SK-N-SH (cell line): ENCODE data around the gene RBBP7. TPM values are rescaled to one million over a fixed set of nuclear protein-coding genes. Genes with fewer than 3 reads are reported as not detected.

Experiments used
- CTCF ChIA-PET: fragments of 300-600, 350-600 bp; formaldehyde crosslinking; extraction: SDS; loops from one replicate; lab custom pipeline; 2021; lab: Yijun Ruan, JAX
- POLR2A ChIA-PET: fragments of 350-600 bp; sonication (Branson Sonifier 250); formaldehyde crosslinking; extraction: SDS; loops from one replicate; lab custom pipeline; 2020; ENCODE audit warnings: antibody characterized with exemption, inconsistent platforms; lab: Yijun Ruan, JAX
- DNase-seq: peaks from one replicate; pipeline ENCODE4 v3.0.0; 2012
- H2AFZ ChIP-seq: fragments of 200-600 bp; sonication (generic); 2 replicates; pipeline ENCODE4 v1.8.1; 2016; ENCODE audit warnings: antibody characterized with exemption, mild to moderate bottlenecking, low read depth
- H3F3A ChIP-seq: fragments of 200-600 bp; sonication (generic); replicated peaks from 2 replicates; pipeline ENCODE3; 2016; ENCODE audit warnings: antibody characterized with exemption, mild to moderate bottlenecking; ENCODE audit not compliant: insufficient read depth
- H3K27ac ChIP-seq, 2 experiments: fragments of 200-500 bp in 1 of 2; fragments of 200-600 bp in 1 of 2; sonication (Bioruptor generic) in 1 of 2; sonication (generic), shearing (Covaris generic) in 1 of 2; 2 replicates each; pipeline versions ENCODE4 v1.5.1 to v1.6.1; 2014 to 2016; ENCODE audit warnings: low read depth in 2 of 2, inconsistent platforms in 1 of 2, low read length in 1 of 2, mild to moderate bottlenecking in 1 of 2, mixed read lengths in 1 of 2
- H3K27me3 ChIP-seq: fragments of 200-600 bp; sonication (generic), shearing (Covaris generic); 2 replicates; pipeline ENCODE4 v1.6.1; 2016; ENCODE audit warnings: mixed run types; ENCODE audit not compliant: insufficient read depth
- H3K36me3 ChIP-seq, 2 experiments: fragments of 200-500 bp in 1 of 2; fragments of 200-600 bp in 1 of 2; sonication (Bioruptor generic) in 1 of 2; sonication (generic) in 1 of 2; replicated peaks in 1 of 2; 2 replicates each; pipeline versions ENCODE3 to v1.5.1; 2014 to 2016; ENCODE audit warnings: low read length in 1 of 2, mild to moderate bottlenecking in 1 of 2; ENCODE audit not compliant: insufficient read depth in 2 of 2, control insufficient read depth in 1 of 2
- H3K4me1 ChIP-seq, 2 experiments: fragments of 200-500 bp in 1 of 2; fragments of 200-600 bp in 1 of 2; sonication (Bioruptor generic) in 1 of 2; sonication (generic), shearing (Covaris generic) in 1 of 2; 2 replicates each; pipeline versions ENCODE4 v1.5.1 to v1.6.1; 2014 to 2016; ENCODE audit warnings: low read depth in 1 of 2, low read length in 1 of 2, mixed run types in 1 of 2; ENCODE audit not compliant: insufficient read depth in 2 of 2, control insufficient read depth in 1 of 2
- H3K4me2 ChIP-seq: fragments of 200-600 bp; sonication (generic), shearing (Covaris generic); 2 replicates; pipeline ENCODE4 v1.6.1; 2017; ENCODE audit warnings: mixed run types
- H3K4me3 ChIP-seq, 2 experiments: fragments of 200-500 bp in 1 of 2; fragments of 200-600 bp in 1 of 2; sonication (Bioruptor generic) in 1 of 2; sonication (generic), shearing (Covaris generic) in 1 of 2; 2 replicates each; pipeline versions ENCODE4 v1.5.1 to v1.8.1; 2014 to 2016; ENCODE audit warnings: low read depth in 2 of 2, inconsistent platforms in 1 of 2, low read length in 1 of 2, mild to moderate bottlenecking in 1 of 2, mixed read lengths in 1 of 2, moderate library complexity in 1 of 2
- H3K79me2 ChIP-seq: fragments of 200-600 bp; sonication (generic); 2 replicates; pipeline ENCODE4 v1.8.1; 2017; ENCODE audit warnings: mild to moderate bottlenecking; ENCODE audit not compliant: insufficient read depth
- H3K9ac ChIP-seq: fragments of 200-600 bp; sonication (generic); 2 replicates; pipeline ENCODE4 v1.6.1; 2017; ENCODE audit warnings: mixed run types
- H3K9me2 ChIP-seq: fragments of 200-600 bp; sonication (generic); 2 replicates; pipeline ENCODE4 v1.6.1; 2017; ENCODE audit warnings: mixed run types
- H3K9me3 ChIP-seq: fragments of 200-600 bp; sonication (generic); 2 replicates; pipeline ENCODE4 v1.6.1; 2017; ENCODE audit warnings: mixed run types, mild to moderate bottlenecking, moderate library complexity
- H4K20me1 ChIP-seq: fragments of 200-600 bp; sonication (generic); 2 replicates; pipeline ENCODE4 v1.6.1; 2017; ENCODE audit warnings: mild to moderate bottlenecking, mixed run types; ENCODE audit not compliant: insufficient read depth
- CHD2 ChIP-seq: fragments of 150-350 bp; IDR thresholded peaks from 2 replicates; pipeline ENCODE4 v1.6.1; 2018; ENCODE audit warnings: low read length; ENCODE audit not compliant: partially characterized antibody
- ELF1 ChIP-seq: IDR thresholded peaks from 2 replicates; pipeline ENCODE4 v1.4.0; 2012
- EP300 ChIP-seq, 2 experiments: IDR thresholded peaks; 2 replicates each; pipeline versions ENCODE4 v1.4.0 to v1.6.1; 2012; ENCODE audit warnings: borderline replicate concordance in 1 of 2, low read depth in 1 of 2, low read length in 1 of 2
- EZH2phosphoT487 ChIP-seq: fragments of 200-600 bp; sonication (generic); IDR thresholded peaks from 2 replicates; pipeline ENCODE4 v1.6.1; 2017; ENCODE audit warnings: low read depth, mixed run types, mild to moderate bottlenecking, antibody characterized with exemption, moderate library complexity, borderline replicate concordance
- FOXJ3 ChIP-seq: sonication (generic); formaldehyde crosslinking; IDR thresholded peaks from 2 replicates; pipeline ENCODE4 v1.5.1; 2020; ENCODE audit warnings: mild to moderate bottlenecking, missing genetic modification reagents
- FOXM1 ChIP-seq: IDR thresholded peaks from 2 replicates; pipeline ENCODE4 v1.4.0; 2012; ENCODE audit warnings: low read depth, mild to moderate bottlenecking
- GATA2 ChIP-seq: sonication (generic); formaldehyde crosslinking; IDR thresholded peaks from 2 replicates; pipeline ENCODE4 v1.5.0; 2020; ENCODE audit warnings: mild to moderate bottlenecking, missing genetic modification reagents
- NRF1 ChIP-seq: IDR thresholded peaks from 2 replicates; pipeline ENCODE4 v1.6.1; 2012; ENCODE audit warnings: low read depth, mild to moderate bottlenecking, low read length
- RAD21 ChIP-seq: IDR thresholded peaks from 2 replicates; pipeline ENCODE4 v1.6.1; 2012; ENCODE audit warnings: mild to moderate bottlenecking, low read length
- RCOR1 ChIP-seq: fragments of 150-350 bp; IDR thresholded peaks from 2 replicates; pipeline ENCODE4 v1.6.1; 2017; ENCODE audit warnings: antibody characterized with exemption, low read length
- RFX5 ChIP-seq: IDR thresholded peaks from 2 replicates; pipeline ENCODE4 v1.6.1; 2012; ENCODE audit warnings: mild to moderate bottlenecking, improper control_type of control experiment, low read length
- RXRA ChIP-seq: IDR thresholded peaks from 2 replicates; pipeline ENCODE4 v1.4.0; 2012; ENCODE audit warnings: low read depth, mild to moderate bottlenecking, borderline replicate concordance
- SIN3A ChIP-seq: IDR thresholded peaks from 2 replicates; pipeline ENCODE4 v1.6.1; 2012; ENCODE audit warnings: low read depth, mild to moderate bottlenecking, low read length, moderate library complexity, borderline replicate concordance
- SMC3 ChIP-seq: IDR thresholded peaks from 2 replicates; pipeline ENCODE4 v1.6.1; 2012; ENCODE audit warnings: low read depth, low read length, improper control_type of control experiment
- TCF12 ChIP-seq: IDR thresholded peaks from 2 replicates; pipeline ENCODE4 v1.4.0; 2012
- TEAD4 ChIP-seq: IDR thresholded peaks from 2 replicates; pipeline ENCODE4 v1.4.0; 2012; ENCODE audit warnings: mild to moderate bottlenecking, borderline replicate concordance; ENCODE audit not compliant: insufficient read depth
- WGBS: methylation state at CpG from one replicate; pipeline ENCODE4 v1.1.6; 2017; ENCODE audit warnings: low lambda C conversion rate; 5-methylcytosine and 5-hydroxymethylcytosine counted together
- polyA plus RNA-seq, 3 experiments: library from polyadenylated mRNA; depleted of rRNA; stranded (reverse); fragments of >200 nt; gene quantifications; 2 replicates each; pipeline ENCODE4 v1.2.3, GENCODE V29; 2012
- TF ChIP-seq, protein P1 (sequence below): IDR thresholded peaks from 2 replicates; pipeline ENCODE4 v1.4.0; 2012; ENCODE audit warnings: low read depth
- TF ChIP-seq, protein P2 (sequence below): fragments of 150-350 bp; IDR thresholded peaks from 2 replicates; pipeline ENCODE4 v1.6.1; 2016; ENCODE audit warnings: mild to moderate bottlenecking, low read depth, low read length
- TF ChIP-seq, protein P3 (sequence below): IDR thresholded peaks from 2 replicates; pipeline ENCODE4 v1.4.0; 2012; ENCODE audit warnings: low read depth, borderline replicate concordance
- TF ChIP-seq, protein P4 (sequence below): fragments of 150-350 bp; IDR thresholded peaks from 2 replicates; pipeline ENCODE4 v1.6.1; 2017; ENCODE audit warnings: antibody characterized with exemption, low read length, low read depth, borderline replicate concordance
- TF ChIP-seq, protein P5 (sequence below): fragments of 200-600 bp; sonication (generic); IDR thresholded peaks from 2 replicates; pipeline ENCODE4 v1.6.1; 2017; ENCODE audit warnings: antibody characterized with exemption, mild to moderate bottlenecking, moderate library complexity

RBBP7 gene
- polyA plus RNA-seq, 1 of the 3 experiments (the other 2 are of a cell fraction), result 172 TPM

DNA sequence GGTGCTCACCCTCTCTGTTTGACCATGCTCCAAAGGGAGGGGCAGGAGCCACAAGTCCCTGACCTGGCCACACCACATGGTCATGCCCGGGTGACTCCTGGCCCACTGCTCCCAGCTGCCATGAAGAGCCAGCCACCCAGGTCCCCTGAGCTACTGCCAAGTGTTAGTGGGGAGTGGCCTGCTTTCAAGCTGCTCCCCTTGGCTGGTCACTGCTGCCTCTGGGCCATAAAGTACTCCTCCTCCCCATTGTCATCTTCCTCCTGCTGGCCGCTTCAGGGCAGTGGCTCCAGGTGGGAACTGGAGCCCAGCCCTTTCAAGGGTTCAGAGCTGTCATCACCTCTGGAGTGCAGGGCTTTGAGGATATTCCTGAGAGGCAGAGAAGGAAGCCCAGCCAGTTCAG lies 27.3 kb upstream of the RBBP7 start:
- H3K4me1 ChIP-seq, result no peaks in the 10 kb centered on the region
- H3K4me2 ChIP-seq, result no peak overlapping the region
- TF ChIP-seq RAD21 (no peak), SIN3A (no peak), EZH2phosphoT487 (no peak), CHD2 (no peak), EP300 (IDR thresholded peaks at IDR 0.05; ENCODE audit: borderline replicate concordance in 1 of 2, low read depth in 1 of 2, low read length in 1 of 2) (no peak), RCOR1 (no peak), SMC3 (no peak), NRF1 (no peak)
- TF ChIP-seq, protein P1, sequence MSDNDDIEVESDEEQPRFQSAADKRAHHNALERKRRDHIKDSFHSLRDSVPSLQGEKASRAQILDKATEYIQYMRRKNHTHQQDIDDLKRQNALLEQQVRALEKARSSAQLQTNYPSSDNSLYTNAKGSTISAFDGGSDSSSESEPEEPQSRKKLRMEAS, result no peak
- H4K20me1 ChIP-seq, result no peaks in the 10 kb centered on the region
- peaks cover 28% of the 10 kb centered on the region for H3K27me3 ChIP-seq
- no peak overlapping the region for H3K27ac ChIP-seq
- POLR2A ChIA-PET, result no interaction called here
- no peak for DNase-seq
- no peaks in the 10 kb centered on the region for H3K79me2 ChIP-seq
- no peak overlapping the region for H2AFZ ChIP-seq
- WGBS, result 60% methylated on average over 1 of the region's 2 CpGs
- H3K9ac ChIP-seq, result no peak overlapping the region
- no peak overlapping the region for H3K4me3 ChIP-seq
- CTCF ChIA-PET, result interaction anchor here (0.6 to 2.1 kb wide), 3 partner anchors 71 to 176 kb away, joined by 3 to 11 read pairs (median 3); no protein-coding TSS in a partner anchor
- no peaks in the 10 kb centered on the region for H3F3A ChIP-seq
- H3K9me2 ChIP-seq, result no peaks in the 10 kb centered on the region
- no peaks in the 10 kb centered on the region for H3K36me3 ChIP-seq
- no peaks in the 10 kb centered on the region for H3K9me3 ChIP-seq

DNA sequence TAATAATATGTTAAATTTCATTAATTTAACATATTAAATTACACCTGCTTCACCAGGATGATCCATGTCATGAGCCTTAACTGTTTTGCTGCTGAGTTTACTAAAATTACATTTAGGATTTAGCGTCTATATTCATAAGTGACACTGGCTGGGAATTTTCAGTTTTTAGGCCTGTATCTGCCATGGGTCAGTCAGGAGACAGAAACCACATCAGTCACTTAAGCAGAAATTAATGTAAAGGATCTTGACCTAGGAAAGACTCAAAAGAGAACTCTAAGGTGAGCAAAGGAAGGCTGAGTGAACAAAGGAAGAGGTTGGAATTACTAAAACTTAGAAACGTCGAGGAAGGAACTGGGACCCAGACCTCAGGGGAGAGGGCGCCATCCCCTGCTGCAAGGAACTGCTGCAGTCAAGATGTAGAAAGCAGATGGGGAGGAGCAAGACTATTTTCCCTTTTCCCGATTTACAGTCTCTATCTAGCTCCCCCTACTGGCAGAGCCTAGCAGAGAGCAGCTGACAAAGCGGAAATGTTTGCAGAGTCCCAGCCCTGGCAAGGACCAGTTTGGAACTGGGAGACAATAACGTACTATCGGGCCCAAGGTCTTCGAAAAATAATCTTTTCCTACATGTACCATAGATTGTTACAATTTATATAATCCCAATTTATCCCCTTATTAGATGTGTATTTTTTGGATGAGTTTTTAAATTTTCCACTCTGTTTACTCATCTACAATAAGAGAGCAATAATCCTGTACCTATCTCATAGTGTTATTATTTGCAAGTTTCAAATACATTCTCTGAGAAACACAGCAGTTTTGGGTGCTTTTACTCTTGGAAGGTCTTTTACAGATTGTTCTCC lies 22.6 kb upstream of the RBBP7 start:
- Histone ChIP-seq H3K9me3 (no peaks in the 10 kb centered on the region), H3K4me1 (no peaks in the 10 kb centered on the region), H3K27me3 (peaks cover 12% of the 10 kb centered on the region), H3K36me3 (no peaks in the 10 kb centered on the region), H3F3A (no peaks in the 10 kb centered on the region), H3K9me2 (no peaks in the 10 kb centered on the region), H4K20me1 (no peaks in the 10 kb centered on the region), H3K27ac (no peak overlapping the region), H3K9ac (no peak overlapping the region), H2AFZ (peak overlapping the region; percentile 74), H3K4me2 (no peak overlapping the region), H3K79me2 (no peaks in the 10 kb centered on the region), H3K4me3 (no peak overlapping the region; a peak in 1 of 4 replicates)
- WGBS, result 8% methylated on average over 9 of the region's 9 CpGs
- POLR2A ChIA-PET, result no interaction called here
- peak; percentile 67 for DNase-seq
- TF ChIP-seq TEAD4 (no peak), FOXM1 (no peak), RXRA (no peak), GATA2 (CRISPR knock-in tag) (no peak), RAD21 (peak; percentile 62), ELF1 (peak; percentile 64; the same call in 1 of the 2 replicates), SIN3A (no peak), RCOR1 (0 out of 2 replicates have a peak, but pooled peaks have one; percentile 23), TCF12 (no peak), SMC3 (peak; percentile 63), FOXJ3 (CRISPR knock-in tag) (no peak), RFX5 (no peak)
- TF ChIP-seq, protein P2, sequence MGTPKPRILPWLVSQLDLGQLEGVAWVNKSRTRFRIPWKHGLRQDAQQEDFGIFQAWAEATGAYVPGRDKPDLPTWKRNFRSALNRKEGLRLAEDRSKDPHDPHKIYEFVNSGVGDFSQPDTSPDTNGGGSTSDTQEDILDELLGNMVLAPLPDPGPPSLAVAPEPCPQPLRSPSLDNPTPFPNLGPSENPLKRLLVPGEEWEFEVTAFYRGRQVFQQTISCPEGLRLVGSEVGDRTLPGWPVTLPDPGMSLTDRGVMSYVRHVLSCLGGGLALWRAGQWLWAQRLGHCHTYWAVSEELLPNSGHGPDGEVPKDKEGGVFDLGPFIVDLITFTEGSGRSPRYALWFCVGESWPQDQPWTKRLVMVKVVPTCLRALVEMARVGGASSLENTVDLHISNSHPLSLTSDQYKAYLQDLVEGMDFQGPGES, result no peak
- TF ChIP-seq, protein P3, sequence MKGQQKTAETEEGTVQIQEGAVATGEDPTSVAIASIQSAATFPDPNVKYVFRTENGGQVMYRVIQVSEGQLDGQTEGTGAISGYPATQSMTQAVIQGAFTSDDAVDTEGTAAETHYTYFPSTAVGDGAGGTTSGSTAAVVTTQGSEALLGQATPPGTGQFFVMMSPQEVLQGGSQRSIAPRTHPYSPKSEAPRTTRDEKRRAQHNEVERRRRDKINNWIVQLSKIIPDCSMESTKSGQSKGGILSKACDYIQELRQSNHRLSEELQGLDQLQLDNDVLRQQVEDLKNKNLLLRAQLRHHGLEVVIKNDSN, result no peak
- TF ChIP-seq, protein P4, sequence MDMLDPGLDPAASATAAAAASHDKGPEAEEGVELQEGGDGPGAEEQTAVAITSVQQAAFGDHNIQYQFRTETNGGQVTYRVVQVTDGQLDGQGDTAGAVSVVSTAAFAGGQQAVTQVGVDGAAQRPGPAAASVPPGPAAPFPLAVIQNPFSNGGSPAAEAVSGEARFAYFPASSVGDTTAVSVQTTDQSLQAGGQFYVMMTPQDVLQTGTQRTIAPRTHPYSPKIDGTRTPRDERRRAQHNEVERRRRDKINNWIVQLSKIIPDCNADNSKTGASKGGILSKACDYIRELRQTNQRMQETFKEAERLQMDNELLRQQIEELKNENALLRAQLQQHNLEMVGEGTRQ, result no peak
- TF ChIP-seq, protein P5, sequence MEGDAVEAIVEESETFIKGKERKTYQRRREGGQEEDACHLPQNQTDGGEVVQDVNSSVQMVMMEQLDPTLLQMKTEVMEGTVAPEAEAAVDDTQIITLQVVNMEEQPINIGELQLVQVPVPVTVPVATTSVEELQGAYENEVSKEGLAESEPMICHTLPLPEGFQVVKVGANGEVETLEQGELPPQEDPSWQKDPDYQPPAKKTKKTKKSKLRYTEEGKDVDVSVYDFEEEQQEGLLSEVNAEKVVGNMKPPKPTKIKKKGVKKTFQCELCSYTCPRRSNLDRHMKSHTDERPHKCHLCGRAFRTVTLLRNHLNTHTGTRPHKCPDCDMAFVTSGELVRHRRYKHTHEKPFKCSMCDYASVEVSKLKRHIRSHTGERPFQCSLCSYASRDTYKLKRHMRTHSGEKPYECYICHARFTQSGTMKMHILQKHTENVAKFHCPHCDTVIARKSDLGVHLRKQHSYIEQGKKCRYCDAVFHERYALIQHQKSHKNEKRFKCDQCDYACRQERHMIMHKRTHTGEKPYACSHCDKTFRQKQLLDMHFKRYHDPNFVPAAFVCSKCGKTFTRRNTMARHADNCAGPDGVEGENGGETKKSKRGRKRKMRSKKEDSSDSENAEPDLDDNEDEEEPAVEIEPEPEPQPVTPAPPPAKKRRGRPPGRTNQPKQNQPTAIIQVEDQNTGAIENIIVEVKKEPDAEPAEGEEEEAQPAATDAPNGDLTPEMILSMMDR, result peak; percentile 94
- CTCF ChIA-PET, result interaction anchor here (0.6 to 3.6 kb wide), 21 partner anchors 9 to 154 kb away, joined by 3 to 42 read pairs (median 4); partner anchors contain the start of genes REPS2 and TXLNG
